H1 (cell line): Measurements from ENCODE around the gene MMP7. TPM values are rescaled to one million over a fixed set of nuclear protein-coding genes. Genes with fewer than 3 reads are reported as not detected.

Source experiments
- CTCF ChIA-PET: fragments of 300-600 bp; sonication (Branson Sonifier 250); formaldehyde crosslinking; loops from one replicate; lab custom pipeline; 2021; ENCODE audit not compliant: partially characterized antibody; lab: Charles Lee
- POLR2A ChIA-PET: fragments of 300-600 bp; sonication (Branson Sonifier 250); formaldehyde crosslinking; loops from one replicate; lab custom pipeline; 2021; ENCODE audit warnings: inconsistent platforms; ENCODE audit not compliant: partially characterized antibody; lab: Charles Lee
- DNase-seq, 2 experiments: peaks; one replicate each; pipeline versions ENCODE4 v3.0.0 to v3.0.0-alpha.2; 2010 to 2022; ENCODE audit warnings: low spot score in 2 of 2, low read depth in 1 of 2, mixed read lengths in 1 of 2
- FAIRE-seq: peaks from 2 replicates; lab custom pipeline; 2011; peaks lifted over from hg19 to GRCh38; lab: Jason Lieb, UNC
- H2AFZ ChIP-seq: 2 replicates; pipeline ENCODE4 v1.8.1; 2012; ENCODE audit warnings: low read length, inconsistent platforms
- H2AK5ac ChIP-seq: 2 replicates; pipeline ENCODE4 v1.6.1; 2013; ENCODE audit warnings: low read depth, low read length
- H2BK120ac ChIP-seq: replicated peaks from 2 replicates; pipeline ENCODE3; 2013; ENCODE audit warnings: low read depth, low read length, inconsistent platforms
- H2BK12ac ChIP-seq: 2 replicates; pipeline ENCODE4 v1.6.1; 2013; ENCODE audit warnings: low read depth, low read length
- H2BK15ac ChIP-seq: 2 replicates; pipeline ENCODE4 v1.6.1; 2013; ENCODE audit warnings: low read length
- H2BK20ac ChIP-seq: 2 replicates; pipeline ENCODE4 v1.6.1; 2013; ENCODE audit warnings: low read length
- H2BK5ac ChIP-seq: 2 replicates; pipeline ENCODE4 v1.6.1; 2013; ENCODE audit warnings: low read depth, low read length
- H3K14ac ChIP-seq: 2 replicates; pipeline ENCODE4 v1.6.1; 2013; ENCODE audit warnings: inconsistent platforms; ENCODE audit not compliant: insufficient read length
- H3K18ac ChIP-seq: 2 replicates; pipeline ENCODE4 v1.6.1; 2013; ENCODE audit warnings: low read length; ENCODE audit errors: extremely low read depth
- H3K23ac ChIP-seq: 2 replicates; pipeline ENCODE4 v1.6.1; 2013; ENCODE audit warnings: inconsistent platforms; ENCODE audit not compliant: insufficient read length
- H3K23me2 ChIP-seq: 2 replicates; pipeline ENCODE4 v1.6.1; 2013; ENCODE audit warnings: low read depth, low read length
- H3K27ac ChIP-seq: 2 replicates; pipeline ENCODE4 v1.6.1; 2011; ENCODE audit warnings: low read depth, low read length, inconsistent platforms
- H3K27me3 ChIP-seq, 4 experiments: replicated peaks in 1 of 4; 1 replicate in 1 of 4; 2 replicates in 3 of 4; pipeline versions ENCODE4 v1.6.1 to v1.8.1; 2011 to 2013; ENCODE audit warnings: low read length in 3 of 4, mild to moderate bottlenecking in 3 of 4, inconsistent platforms in 2 of 4, mixed read lengths in 2 of 4, moderate library complexity in 1 of 4; ENCODE audit not compliant: control insufficient read depth in 3 of 4, insufficient read depth in 3 of 4; ENCODE audit errors: extremely low read depth in 1 of 4
- H3K36me3 ChIP-seq, 4 experiments: 2 replicates each; pipeline versions ENCODE4 v1.6.1 to v1.8.1; 2011 to 2013; ENCODE audit warnings: mild to moderate bottlenecking in 4 of 4, low read length in 3 of 4, moderate library complexity in 2 of 4, control low read depth in 1 of 4, inconsistent platforms in 1 of 4; ENCODE audit not compliant: insufficient read depth in 4 of 4, control insufficient read depth in 2 of 4
- H3K4ac ChIP-seq: replicated peaks from 2 replicates; pipeline ENCODE3; 2013; ENCODE audit warnings: low read length, low read depth, mixed read lengths, inconsistent platforms; ENCODE audit not compliant: insufficient read length
- H3K4me1 ChIP-seq, 4 experiments: replicated peaks in 1 of 4; 1 replicate in 1 of 4; 2 replicates in 3 of 4; pipeline versions ENCODE4 v1.6.1 to v1.8.1; 2011 to 2013; ENCODE audit warnings: low read length in 3 of 4, inconsistent platforms in 2 of 4, mixed read lengths in 1 of 4; ENCODE audit not compliant: insufficient read depth in 4 of 4, control insufficient read depth in 3 of 4
- H3K4me2 ChIP-seq, 2 experiments: 2 replicates each; pipeline versions ENCODE4 v1.6.1 to v1.8.1; 2011 to 2013; ENCODE audit warnings: low read depth in 2 of 2, low read length in 2 of 2, control low read depth in 1 of 2, inconsistent platforms in 1 of 2, mild to moderate bottlenecking in 1 of 2; ENCODE audit not compliant: insufficient read depth in 1 of 2
- H3K4me3 ChIP-seq, 4 experiments: fragments of 200-600, 300-600 bp in 1 of 4; sonication (generic), shearing (Covaris generic), sonication (Bioruptor Twin) in 1 of 4; 2 replicates each; pipeline versions ENCODE4 v1.5.1 to v1.8.1; 2011 to 2016; ENCODE audit warnings: low read length in 4 of 4, low read depth in 3 of 4, control low read depth in 2 of 4, inconsistent platforms in 2 of 4, mild to moderate bottlenecking in 2 of 4, mixed read lengths in 1 of 4, moderate library complexity in 1 of 4; ENCODE audit not compliant: insufficient read depth in 2 of 4; ENCODE audit errors: extremely low read depth in 1 of 4
- H3K56ac ChIP-seq: replicated peaks from 2 replicates; pipeline ENCODE3; 2013; ENCODE audit warnings: low read depth, mild to moderate bottlenecking, mixed read lengths, low read length, inconsistent platforms; ENCODE audit not compliant: insufficient read length
- H3K79me1 ChIP-seq: 2 replicates; pipeline ENCODE4 v1.6.1; 2013; ENCODE audit warnings: low read depth, low read length, control low read depth
- H3K79me2 ChIP-seq, 2 experiments: 2 replicates each; pipeline versions ENCODE4 v1.6.1 to v1.8.1; 2012 to 2013; ENCODE audit warnings: low read length in 2 of 2, mild to moderate bottlenecking in 2 of 2, inconsistent platforms in 1 of 2; ENCODE audit not compliant: insufficient read depth in 2 of 2, control insufficient read depth in 1 of 2
- H3K9ac ChIP-seq, 4 experiments: replicated peaks in 1 of 4; 1 replicate in 1 of 4; 2 replicates in 3 of 4; pipeline versions ENCODE4 v1.6.1 to v1.8.1; 2011 to 2013; ENCODE audit warnings: low read depth in 3 of 4, low read length in 3 of 4, control low read depth in 2 of 4, mild to moderate bottlenecking in 2 of 4, moderate library complexity in 2 of 4, inconsistent platforms in 1 of 4; ENCODE audit errors: extremely low read depth in 1 of 4
- H3K9me3 ChIP-seq, 2 experiments: 2 replicates each; pipeline versions ENCODE4 v1.6.1 to v1.8.1; 2012 to 2013; ENCODE audit warnings: mild to moderate bottlenecking in 2 of 2, moderate library complexity in 2 of 2, control low read depth in 1 of 2, inconsistent platforms in 1 of 2, low read depth in 1 of 2, low read length in 1 of 2, mixed read lengths in 1 of 2; ENCODE audit not compliant: insufficient read depth in 2 of 2
- H4K20me1 ChIP-seq, 2 experiments: replicated peaks in 1 of 2; 2 replicates each; pipeline versions ENCODE3 to v1.8.1; 2011 to 2013; ENCODE audit warnings: inconsistent platforms in 2 of 2, low read length in 2 of 2, mild to moderate bottlenecking in 1 of 2; ENCODE audit not compliant: insufficient read depth in 2 of 2, control insufficient read depth in 1 of 2
- H4K5ac ChIP-seq: 2 replicates; pipeline ENCODE4 v1.6.1; 2013; ENCODE audit warnings: low read length, low read depth, mixed read lengths, inconsistent platforms; ENCODE audit not compliant: insufficient read length
- H4K8ac ChIP-seq: 2 replicates; pipeline ENCODE4 v1.8.0; 2013; ENCODE audit warnings: mild to moderate bottlenecking, moderate library complexity, low read length, inconsistent platforms; ENCODE audit not compliant: insufficient read depth; ENCODE audit errors: extremely low read depth
- H4K91ac ChIP-seq: replicated peaks from 2 replicates; pipeline ENCODE3; 2013; ENCODE audit warnings: low read length, mixed read lengths, inconsistent platforms; ENCODE audit not compliant: insufficient read length
- CREB1 ChIP-seq: IDR thresholded peaks from 2 replicates; pipeline ENCODE4 v1.6.1; 2012; ENCODE audit warnings: inconsistent platforms
- EGR1 ChIP-seq: IDR thresholded peaks from 2 replicates; pipeline ENCODE4 v1.6.1; 2011; ENCODE audit warnings: low read depth, low read length, borderline replicate concordance
- EZH2 ChIP-seq: fragments of 200-600 bp; sonication (generic); IDR thresholded peaks from 2 replicates; pipeline ENCODE4 v1.7.1; 2012; ENCODE audit warnings: low read depth, mild to moderate bottlenecking, moderate library complexity, low read length, inconsistent platforms; ENCODE audit not compliant: severe bottlenecking
- NANOG ChIP-seq: IDR thresholded peaks from 2 replicates; pipeline ENCODE4 v1.6.1; 2011; ENCODE audit warnings: low read length, low read depth, mild to moderate bottlenecking, inconsistent platforms; ENCODE audit not compliant: insufficient read depth, poor library complexity, severe bottlenecking
- RBBP5 ChIP-seq: IDR thresholded peaks from 2 replicates; pipeline ENCODE4 v1.7.1; 2012; ENCODE audit warnings: low read depth, mild to moderate bottlenecking, inconsistent platforms, low read length, moderate library complexity, borderline replicate concordance
- RFX5 ChIP-seq: IDR thresholded peaks from 2 replicates; pipeline ENCODE4 v1.6.1; 2011; ENCODE audit warnings: low read depth, low read length, improper control_type of control experiment, borderline replicate concordance
- RXRA ChIP-seq: IDR thresholded peaks from 2 replicates; pipeline ENCODE4 v1.6.1; 2011; ENCODE audit warnings: low read depth, mild to moderate bottlenecking, low read length, moderate library complexity; ENCODE audit not compliant: insufficient read depth
- SIX5 ChIP-seq: IDR thresholded peaks from 2 replicates; pipeline ENCODE4 v1.6.1; 2011; ENCODE audit warnings: mild to moderate bottlenecking, low read depth, low read length
- SP1 ChIP-seq: IDR thresholded peaks from 2 replicates; pipeline ENCODE4 v1.6.1; 2011; ENCODE audit warnings: low read depth, low read length
- SP2 ChIP-seq: IDR thresholded peaks from 2 replicates; pipeline ENCODE4 v1.6.1; 2012; ENCODE audit warnings: mild to moderate bottlenecking, low read length, inconsistent platforms
- SP4 ChIP-seq: IDR thresholded peaks from 2 replicates; pipeline ENCODE4 v1.6.1; 2012; ENCODE audit warnings: low read length, inconsistent platforms
- SUZ12 ChIP-seq: fragments of 200-600 bp; sonication (generic); IDR thresholded peaks from 2 replicates; pipeline ENCODE4 v1.6.1; 2012; ENCODE audit warnings: mild to moderate bottlenecking, inconsistent platforms, low read length, moderate library complexity, mixed read lengths
- TBP ChIP-seq: IDR thresholded peaks from 2 replicates; pipeline ENCODE4 v1.6.1; 2011; ENCODE audit warnings: low read depth, low read length, improper control_type of control experiment
- TCF12 ChIP-seq: IDR thresholded peaks from 2 replicates; pipeline ENCODE4 v1.6.1; 2011; ENCODE audit warnings: low read depth, mild to moderate bottlenecking, low read length
- TEAD4 ChIP-seq: IDR thresholded peaks from 2 replicates; pipeline ENCODE4 v1.6.1; 2012; ENCODE audit warnings: low read depth, low read length, inconsistent platforms, mixed read lengths
- WGBS, 2 experiments: shearing (Covaris generic) in 1 of 2; methylation state at CpG; one replicate each; pipeline versions ENCODE4 v1.1.6 to v1.1.7; 2013 to 2015; ENCODE audit warnings: low lambda C conversion rate in 2 of 2, mixed read lengths in 2 of 2, inconsistent platforms in 1 of 2, low coverage in 1 of 2, missing lambda C conversion rate in 1 of 2; ENCODE audit not compliant: insufficient replicate concordance in 2 of 2, insufficient coverage in 1 of 2, insufficient read length in 1 of 2; ENCODE audit errors: extremely low coverage in 1 of 2, missing lambda C conversion rate in 1 of 2; 5-methylcytosine and 5-hydroxymethylcytosine counted together
- polyA plus RNA-seq, 7 experiments: library from polyadenylated mRNA; depleted of rRNA in 3 of 7; stranded (reverse) in 5 of 7; unstranded in 2 of 7; fragments of >200 nt in 5 of 7; fragments of 200-250 nt in 2 of 7; gene quantifications; 1 replicate in 5 of 7; 2 replicates in 1 of 7; 4 replicates in 1 of 7; pipeline versions ENCODE4 v1.2.1 to v1.2.3, GENCODE V29; 2011 to 2013; ENCODE audit warnings: missing spikeins in 2 of 7, mixed read lengths in 2 of 7
- total RNA-seq: library from RNA; stranded (reverse); fragmentation: NEBNext Ultra II Directional; extraction: Animal tissue kit (Norgen Biotek cat#: 25700); gene quantifications from 2 replicates; pipeline ENCODE4 v1.2.1, GENCODE V29; 2021
- TF ChIP-seq, protein P1 (sequence below): IDR thresholded peaks from 2 replicates; pipeline ENCODE4 v1.6.1; 2012; ENCODE audit warnings: inconsistent platforms

The MMP7 gene
- total and polyA plus RNA-seq, 2 of the 8 experiments (the other 6 are each of a cell fraction or from before 2014, with no cell fraction given): not detected

DNA sequence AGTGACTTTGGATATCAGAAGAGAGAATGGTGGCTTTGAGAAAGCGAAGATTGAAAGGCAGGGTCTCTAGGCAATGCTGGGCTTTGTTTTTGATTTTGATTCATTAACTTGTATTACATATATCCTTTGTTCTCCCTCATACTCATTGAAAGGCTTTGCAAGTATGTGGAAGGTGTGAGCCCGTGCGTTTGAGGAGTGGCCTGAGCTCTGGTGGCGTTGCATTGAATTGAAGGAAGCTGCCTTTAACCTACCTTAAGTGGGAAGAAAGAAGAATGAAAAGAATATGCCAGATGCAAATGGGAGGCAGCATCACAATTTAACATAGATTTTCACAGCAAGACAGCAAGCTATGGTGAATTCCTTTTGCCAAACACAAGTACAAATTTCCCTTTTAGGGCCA lies 6.7 kb downstream of the MMP7 start:
- H3K4me2 ChIP-seq: no peak overlapping the region

More for the DNA sequence above, 6.7 kb downstream of the MMP7 start:
- Histone ChIP-seq H3K36me3 (no peaks in the 10 kb centered on the region), H3K4ac (no peak overlapping the region), H2BK12ac (no peak overlapping the region), H2AFZ (peak overlapping the region; percentile 14; the same call in 1 of the 2 replicates), H3K23me2 (no peaks in the 10 kb centered on the region), H3K27ac (no peak overlapping the region), H2BK20ac (no peak overlapping the region), H4K8ac (no peak overlapping the region), H4K5ac (no peak overlapping the region), H3K4me1 (no peaks in the 10 kb centered on the region), H3K14ac (no peak overlapping the region), H3K18ac (no peak overlapping the region), H3K27me3 (no peaks in the 10 kb centered on the region), H4K20me1 (peaks cover 0 to 1% of the 10 kb centered on the region in 2 experiments), H3K56ac (no peak overlapping the region), H3K4me3 (no peak overlapping the region), H4K91ac (no peak overlapping the region), H3K23ac (no peak overlapping the region), H2BK5ac (no peak overlapping the region), H3K79me2 (no peaks in the 10 kb centered on the region), H3K9ac (no peak overlapping the region)
- CTCF ChIA-PET: interaction anchor here (0.8 to 3.1 kb wide), 10 partner anchors 10 to 241 kb away, joined by 3 to 14 read pairs (median 3); no protein-coding TSS in a partner anchor
- FAIRE-seq: no peak
- 81% methylated on average over 4 of the region's 4 CpGs; no CpG with 5 or more reads in 1 of the 2 experiments for WGBS, 2 experiments
- TF ChIP-seq CREB1 (no peak), SUZ12 (no peak), SP2 (no peak), RXRA (no peak), SIX5 (no peak), RBBP5 (no peak), TEAD4 (no peak), RFX5 (no peak), EZH2 (no peak), NANOG (no peak), TCF12 (no peak), TBP (no peak), EGR1 (no peak), SP1 (no peak), SP4 (no peak)
- TF ChIP-seq, protein P1, sequence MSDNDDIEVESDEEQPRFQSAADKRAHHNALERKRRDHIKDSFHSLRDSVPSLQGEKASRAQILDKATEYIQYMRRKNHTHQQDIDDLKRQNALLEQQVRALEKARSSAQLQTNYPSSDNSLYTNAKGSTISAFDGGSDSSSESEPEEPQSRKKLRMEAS: no peak
- TF ChIP-seq, all 59 proteins: peak for 0
- no peak overlapping the region for H2AK5ac ChIP-seq
- no peaks in the 10 kb centered on the region for H3K9me3 ChIP-seq
- POLR2A ChIA-PET: no interaction called here
- no peaks in the 10 kb centered on the region for H3K79me1 ChIP-seq
- no peak overlapping the region for H2BK120ac ChIP-seq
- DNase-seq: no peak
- no peak overlapping the region for H2BK15ac ChIP-seq
